GM18951 (cell line): ENCODE measurements around the gene RPS26.

Experiments used
- POLR2A ChIP-seq: IDR thresholded peaks from 4 replicates; pipeline ENCODE4 v1.6.1; 2011; ENCODE audit warnings: mild to moderate bottlenecking; ENCODE audit not compliant: insufficient read length, insufficient read depth; ENCODE audit errors: extremely low read depth
- in situ Hi-C: fragments of 300-500 bp; cut with MboI; formaldehyde crosslinking; loops from one replicate; pipeline ENCODE4 v1.12.0; 2022; ENCODE audit warnings: low sequenced_read_pairs, mixed read lengths, inconsistent platforms; ENCODE audit not compliant: unreplicated experiment

Gene RPS26

DNA sequence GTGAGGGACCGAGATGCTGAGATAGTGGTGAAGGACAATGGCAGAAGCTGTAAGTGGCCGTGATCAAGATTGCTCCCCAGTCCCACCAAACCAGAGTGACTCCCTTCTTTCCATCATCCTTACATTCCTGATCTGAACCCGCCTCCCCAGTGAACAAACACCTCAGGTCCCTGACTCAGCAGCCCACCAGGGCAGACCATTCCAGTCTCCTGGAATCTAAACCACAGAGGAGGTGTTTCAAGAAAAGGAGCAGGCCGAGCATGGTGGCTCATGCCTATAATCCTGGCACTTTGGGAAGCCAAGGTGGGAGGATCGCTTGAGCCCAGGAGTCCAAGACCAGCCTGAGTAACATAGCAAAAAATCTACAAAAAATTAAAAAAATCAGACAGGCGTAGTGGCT, 44.9 kb downstream of the RPS26 start:
- no peak for TF ChIP-seq POLR2A
- in situ Hi-C loops, result no loop called here

DNA sequence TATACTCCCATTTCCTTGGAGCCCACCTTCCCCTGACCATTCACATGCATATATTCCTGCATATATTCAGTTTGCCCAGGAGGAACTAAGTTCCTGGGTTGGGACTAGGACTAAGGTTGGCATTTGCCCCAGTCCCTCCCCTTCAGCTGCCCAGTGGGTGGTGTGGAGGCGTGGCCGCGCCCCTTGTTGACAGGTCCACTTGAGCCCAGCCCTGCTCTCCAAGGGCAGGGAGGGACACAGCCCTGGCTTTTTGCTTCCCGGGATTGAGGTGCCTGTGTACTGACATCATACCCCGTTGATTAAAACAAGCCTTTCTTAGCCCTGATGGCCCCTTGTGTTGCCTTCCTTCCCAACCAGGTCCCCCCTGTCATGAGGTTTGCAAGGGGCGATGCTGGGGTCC, 45.5 kb downstream of the RPS26 start:
- in situ Hi-C loops, result no loop called here
- TF ChIP-seq POLR2A, result no peak
